Glomerular endothelial cell (primary cell): ENCODE data around the gene MTERF1. TPM values are rescaled to one million over a fixed set of nuclear protein-coding genes. Genes with fewer than 3 reads are reported as not detected.

Source experiments
- DNase-seq: peaks from one replicate; pipeline ENCODE4 v3.0.0-alpha.2; 2011; ENCODE audit warnings: low read depth, low spot score; ENCODE audit errors: extremely low read depth
- total RNA-seq: library from RNA; depleted of rRNA; stranded (reverse); fragments of >200 nt; gene quantifications from 2 replicates; pipeline ENCODE4 v1.2.3, GENCODE V29; 2015

MTERF1 gene
- total RNA-seq, 1 donor from 2014 or later: 3.9 TPM

GRCh38 chr7:91835826-91836368, 44.6 kb downstream of the MTERF1 start:
- no peak for DNase-seq

GRCh38 chr7:91835091-91835825, 45.2 kb downstream of the MTERF1 start:
- DNase-seq: no peak

GRCh38 chr7:91832493-91833045, 47.9 kb downstream of the MTERF1 start:
- no peak for DNase-seq

- DNase-seq: no peak
Observed at GRCh38 chr7:91827169-91827568, 53.3 kb downstream of the MTERF1 start.

- DNase-seq: no peak
Observed at GRCh38 chr7:91826377-91826776, 54.1 kb downstream of the MTERF1 start.

- DNase-seq: no peak
Observed at GRCh38 chr7:91824201-91824600, 56.3 kb downstream of the MTERF1 start.

Other genes with a start within 250 kb of the MTERF1 start
- gene AKAP9, start 60.2 kb upstream of the MTERF1 start, total RNA-seq: 34.7 and 37.7 TPM in 2 replicates